HepG2 (cell line): ENCODE results near the gene MAN2A2.
"Not testable (repeated sequence)": the region's sequence is repeated elsewhere in the genome, so short reads cannot be mapped to it uniquely, and the experiment has no call there.

Experiments used
- CTCF ChIP-seq: sonication (generic); formaldehyde crosslinking; IDR thresholded peaks from 2 replicates; pipeline ENCODE4 v1.5.0; 2020; ENCODE audit warnings: mild to moderate bottlenecking, missing genetic modification reagents, moderate library complexity
- EP300 ChIP-seq, 3 experiments: sonication (generic) in 1 of 3; formaldehyde crosslinking in 1 of 3; IDR thresholded peaks; 2 replicates each; pipeline versions ENCODE4 v1.5.1 to v1.6.1; 2011 to 2020; ENCODE audit warnings: low read depth in 2 of 3, low read length in 2 of 3, borderline replicate concordance in 1 of 3, improper control_type of control experiment in 1 of 3, mild to moderate bottlenecking in 1 of 3, missing genetic modification reagents in 1 of 3, moderate library complexity in 1 of 3
- FOXK1 ChIP-seq: sonication (generic); formaldehyde crosslinking; IDR thresholded peaks from 2 replicates; pipeline ENCODE4 v1.4.0; 2020; ENCODE audit warnings: low read depth, missing genetic modification reagents, borderline replicate concordance
- MAFG ChIP-seq: sonication (generic); formaldehyde crosslinking; IDR thresholded peaks from 2 replicates; pipeline ENCODE4 v1.5.1; 2020; ENCODE audit warnings: mild to moderate bottlenecking, missing genetic modification reagents
- MAX ChIP-seq: IDR thresholded peaks from 2 replicates; pipeline ENCODE4 v1.6.1; 2012; ENCODE audit warnings: inconsistent platforms
- MTF2 ChIP-seq: sonication (generic); formaldehyde crosslinking; IDR thresholded peaks from 2 replicates; pipeline ENCODE4 v1.5.0; 2020; ENCODE audit warnings: missing genetic modification reagents, borderline replicate concordance
- NR2C2 ChIP-seq: sonication (generic); formaldehyde crosslinking; IDR thresholded peaks from 2 replicates; pipeline ENCODE4 v1.4.0; 2020; ENCODE audit warnings: missing genetic modification reagents, mild to moderate bottlenecking, moderate library complexity, borderline replicate concordance
- PAWR ChIP-seq: sonication (generic); formaldehyde crosslinking; IDR thresholded peaks from 2 replicates; pipeline ENCODE4 v1.4.0; 2020; ENCODE audit warnings: missing genetic modification reagents, mild to moderate bottlenecking, borderline replicate concordance
- POLR2AphosphoS5 ChIP-seq: IDR thresholded peaks from 2 replicates; pipeline ENCODE4 v1.6.1; 2012; ENCODE audit warnings: low read depth, low read length
- ZNF850 ChIP-seq: sonication (generic); formaldehyde crosslinking; conservative IDR thresholded peaks from 2 replicates; pipeline ENCODE4 v1.9.0; 2021; ENCODE audit warnings: mild to moderate bottlenecking, missing genetic modification reagents
- ZSCAN29 ChIP-seq: sonication (generic); formaldehyde crosslinking; conservative IDR thresholded peaks from 2 replicates; pipeline ENCODE4 v1.4.0; 2020; ENCODE audit warnings: mild to moderate bottlenecking, missing genetic modification reagents

- not testable (repeated sequence) for TF ChIP-seq ZSCAN29 (CRISPR knock-in tag); PAWR; MTF2 (CRISPR knock-in tag); MAFG (CRISPR knock-in tag); MAX; FOXK1 (CRISPR knock-in tag); EP300 (IDR thresholded peaks at IDR 0.05; ENCODE audit: low read depth in 2 of 2, low read length in 2 of 2); EP300 (CRISPR knock-in tag; IDR thresholded peaks at IDR 0.05; ENCODE audit: borderline replicate concordance); POLR2AphosphoS5; ZNF850; CTCF (CRISPR knock-in tag); NR2C2
Observed at GRCh38 chr15:90926766-90927165, 23.7 kb downstream of the MAN2A2 start.
